ENCODE measurements around the gene PHF21B. TPM values are rescaled to one million over a fixed set of nuclear protein-coding genes. Genes with fewer than 3 reads are reported as not detected.
"Not testable (repeated sequence)": the region's sequence is repeated elsewhere in the genome, so short reads cannot be mapped to it uniquely, and the experiment has no call there.

The PHF21B gene
- polyA plus RNA-seq, 4 donors, result 0.09 to 0.16 TPM; not detected in 2

- WGBS, 3 donors, result 85 to 91% (median 87%) methylated on average over 11 of the region's 11 CpGs
- DNase-seq, result no peak
- no peak for FAIRE-seq
- Histone ChIP-seq H3K4me3 (ENCODE audit: low read depth in 1 of 3, low read length in 3 of 3) (no peak overlapping the region), H3K4me1 (ENCODE audit: control insufficient read depth in 3 of 3, insufficient read depth in 2 of 3, low read depth in 1 of 3, low read length in 2 of 3) (no peaks in the 10 kb centered on the region), H3K27ac (ENCODE audit: low read depth in 1 of 3, low read length in 2 of 3) (no peak overlapping the region), H3K36me3 (ENCODE audit: control insufficient read depth in 3 of 3, insufficient read depth in 2 of 3, low read depth in 1 of 3, low read length in 3 of 3) (peaks cover 0 to 2% (median 0%) of the 10 kb centered on the region in 3 donors), H3K9me3 (ENCODE audit: control insufficient read depth in 2 of 2, insufficient read depth in 1 of 2, low read depth in 1 of 2, low read length in 1 of 2) (no peaks in the 10 kb centered on the region), H3K27me3 (ENCODE audit: control insufficient read depth in 3 of 3, insufficient read depth in 3 of 3, low read length in 3 of 3) (no peaks in the 10 kb centered on the region)
Measured at GRCh38 chr22:44862281-44862680, 147.5 kb downstream of the PHF21B start.

GRCh38 chr22:44861245-44861644 lies 148.6 kb downstream of the PHF21B start:
- FAIRE-seq (no peak), DNase-seq (no peak)
- no peaks in the 10 kb centered on the region for H3K4me1 ChIP-seq (ENCODE audit: control insufficient read depth in 3 of 3, insufficient read depth in 2 of 3, low read depth in 1 of 3, low read length in 2 of 3)
- peaks cover 0 to 2% (median 0%) of the 10 kb centered on the region in 3 donors for H3K36me3 ChIP-seq (ENCODE audit: control insufficient read depth in 3 of 3, insufficient read depth in 2 of 3, low read depth in 1 of 3, low read length in 3 of 3)
- H3K27ac ChIP-seq (ENCODE audit: low read depth in 1 of 3, low read length in 2 of 3), result no peak overlapping the region
- no peaks in the 10 kb centered on the region for H3K27me3 ChIP-seq (ENCODE audit: control insufficient read depth in 3 of 3, insufficient read depth in 3 of 3, low read length in 3 of 3)
- H3K9me3 ChIP-seq (ENCODE audit: control insufficient read depth in 2 of 2, insufficient read depth in 1 of 2, low read depth in 1 of 2, low read length in 1 of 2), result no peaks in the 10 kb centered on the region
- WGBS, 3 donors, result 77 to 85% (median 83%) methylated on average over 7 of the region's 7 CpGs
- no peak overlapping the region for H3K4me3 ChIP-seq (ENCODE audit: low read depth in 1 of 3, low read length in 3 of 3)

GRCh38 chr22:44860311-44860710 lies 149.5 kb downstream of the PHF21B start:
- H3K9me3 ChIP-seq (ENCODE audit: control insufficient read depth in 2 of 2, insufficient read depth in 1 of 2, low read depth in 1 of 2, low read length in 1 of 2), result no peaks in the 10 kb centered on the region
- no peak for FAIRE-seq
- H3K4me1 ChIP-seq (ENCODE audit: control insufficient read depth in 3 of 3, insufficient read depth in 2 of 3, low read depth in 1 of 3, low read length in 2 of 3), result no peaks in the 10 kb centered on the region
- no peak overlapping the region for H3K4me3 ChIP-seq (ENCODE audit: low read depth in 1 of 3, low read length in 3 of 3)
- no peak for DNase-seq
- 72 to 78% (median 74%) methylated on average over 6 of the region's 6 CpGs for WGBS, 3 donors
- peaks cover 0 to 5% (median 0%) of the 10 kb centered on the region in 3 donors for H3K36me3 ChIP-seq (ENCODE audit: control insufficient read depth in 3 of 3, insufficient read depth in 2 of 3, low read depth in 1 of 3, low read length in 3 of 3)
- no peaks in the 10 kb centered on the region for H3K27me3 ChIP-seq (ENCODE audit: control insufficient read depth in 3 of 3, insufficient read depth in 3 of 3, low read length in 3 of 3)
- H3K27ac ChIP-seq (ENCODE audit: low read depth in 1 of 3, low read length in 2 of 3), result no peak overlapping the region

GRCh38 chr22:44859641-44860040 lies 150.2 kb downstream of the PHF21B start:
- 88 to 96% (median 94%) methylated on average over 12 to 13 of the region's 13 CpGs for WGBS, 3 donors
- Histone ChIP-seq H3K4me3 (ENCODE audit: low read depth in 1 of 3, low read length in 3 of 3) (no peak overlapping the region), H3K27ac (ENCODE audit: low read depth in 1 of 3, low read length in 2 of 3) (no peak overlapping the region), H3K9me3 (ENCODE audit: control insufficient read depth in 2 of 2, insufficient read depth in 1 of 2, low read depth in 1 of 2, low read length in 1 of 2) (no peaks in the 10 kb centered on the region), H3K27me3 (ENCODE audit: control insufficient read depth in 3 of 3, insufficient read depth in 3 of 3, low read length in 3 of 3) (no peaks in the 10 kb centered on the region), H3K36me3 (ENCODE audit: control insufficient read depth in 3 of 3, insufficient read depth in 2 of 3, low read depth in 1 of 3, low read length in 3 of 3) (peaks cover 0 to 5% (median 0%) of the 10 kb centered on the region in 3 donors), H3K4me1 (ENCODE audit: control insufficient read depth in 3 of 3, insufficient read depth in 2 of 3, low read depth in 1 of 3, low read length in 2 of 3) (no peaks in the 10 kb centered on the region)
- DNase-seq, result no peak
- no peak for FAIRE-seq

GRCh38 chr22:44858819-44859218 lies 151.0 kb downstream of the PHF21B start:
- H3K36me3 ChIP-seq (ENCODE audit: control insufficient read depth in 3 of 3, insufficient read depth in 2 of 3, low read depth in 1 of 3, low read length in 3 of 3); H3K9me3 ChIP-seq (ENCODE audit: control insufficient read depth in 2 of 2, insufficient read depth in 1 of 2, low read depth in 1 of 2, low read length in 1 of 2); H3K4me1 ChIP-seq (ENCODE audit: control insufficient read depth in 3 of 3, insufficient read depth in 2 of 3, low read depth in 1 of 3, low read length in 2 of 3); FAIRE-seq; DNase-seq; H3K27ac ChIP-seq (ENCODE audit: low read depth in 1 of 3, low read length in 2 of 3); H3K4me3 ChIP-seq (ENCODE audit: low read depth in 1 of 3, low read length in 3 of 3); H3K27me3 ChIP-seq (ENCODE audit: control insufficient read depth in 3 of 3, insufficient read depth in 3 of 3, low read length in 3 of 3): not testable (repeated sequence)
- WGBS, 3 donors, result 30 to 67% (median 56%) methylated on average over 6 to 7 of the region's 7 CpGs

GRCh38 chr22:44855855-44856254 lies 153.9 kb downstream of the PHF21B start:
- Histone ChIP-seq H3K36me3 (ENCODE audit: control insufficient read depth in 3 of 3, insufficient read depth in 2 of 3, low read depth in 1 of 3, low read length in 3 of 3) (peaks cover 0 to 5% (median 0%) of the 10 kb centered on the region in 3 donors), H3K9me3 (ENCODE audit: control insufficient read depth in 2 of 2, insufficient read depth in 1 of 2, low read depth in 1 of 2, low read length in 1 of 2) (no peaks in the 10 kb centered on the region), H3K4me3 (ENCODE audit: low read depth in 1 of 3, low read length in 3 of 3) (no peak overlapping the region), H3K27me3 (ENCODE audit: control insufficient read depth in 3 of 3, insufficient read depth in 3 of 3, low read length in 3 of 3) (no peaks in the 10 kb centered on the region), H3K27ac (ENCODE audit: low read depth in 1 of 3, low read length in 2 of 3) (no peak overlapping the region), H3K4me1 (ENCODE audit: control insufficient read depth in 3 of 3, insufficient read depth in 2 of 3, low read depth in 1 of 3, low read length in 2 of 3) (no peaks in the 10 kb centered on the region)
- WGBS, 3 donors, result 81 to 95% (median 91%) methylated on average over 5 of the region's 5 CpGs
- FAIRE-seq, result no peak
- DNase-seq, result no peak

- not testable (repeated sequence) for H3K4me1 ChIP-seq (ENCODE audit: control insufficient read depth in 3 of 3, insufficient read depth in 2 of 3, low read depth in 1 of 3, low read length in 2 of 3); H3K4me3 ChIP-seq (ENCODE audit: low read depth in 1 of 3, low read length in 3 of 3); H3K36me3 ChIP-seq (ENCODE audit: control insufficient read depth in 3 of 3, insufficient read depth in 2 of 3, low read depth in 1 of 3, low read length in 3 of 3); DNase-seq; H3K27ac ChIP-seq (ENCODE audit: low read depth in 1 of 3, low read length in 2 of 3); H3K27me3 ChIP-seq (ENCODE audit: control insufficient read depth in 3 of 3, insufficient read depth in 3 of 3, low read length in 3 of 3); H3K9me3 ChIP-seq (ENCODE audit: control insufficient read depth in 2 of 2, insufficient read depth in 1 of 2, low read depth in 1 of 2, low read length in 1 of 2); FAIRE-seq
- WGBS, 3 donors, result 89 to 94% (median 91%) methylated on average over 8 of the region's 8 CpGs
Measured at GRCh38 chr22:44854641-44855040, 155.2 kb downstream of the PHF21B start.

GRCh38 chr22:44850946-44851345 lies 158.9 kb downstream of the PHF21B start:
- FAIRE-seq (no peak), DNase-seq (no peak)
- WGBS, 3 donors, result 80 to 82% (median 81%) methylated on average over 6 of the region's 6 CpGs
- H3K4me3 ChIP-seq (ENCODE audit: low read depth in 1 of 3, low read length in 3 of 3), result no peak overlapping the region
- no peaks in the 10 kb centered on the region for H3K9me3 ChIP-seq (ENCODE audit: control insufficient read depth in 2 of 2, insufficient read depth in 1 of 2, low read depth in 1 of 2, low read length in 1 of 2)
- peaks cover 0 to 9% (median 0%) of the 10 kb centered on the region in 3 donors for H3K36me3 ChIP-seq (ENCODE audit: control insufficient read depth in 3 of 3, insufficient read depth in 2 of 3, low read depth in 1 of 3, low read length in 3 of 3)
- no peaks in the 10 kb centered on the region for H3K27me3 ChIP-seq (ENCODE audit: control insufficient read depth in 3 of 3, insufficient read depth in 3 of 3, low read length in 3 of 3)
- H3K27ac ChIP-seq (ENCODE audit: low read depth in 1 of 3, low read length in 2 of 3), result no peak overlapping the region
- no peaks in the 10 kb centered on the region for H3K4me1 ChIP-seq (ENCODE audit: control insufficient read depth in 3 of 3, insufficient read depth in 2 of 3, low read depth in 1 of 3, low read length in 2 of 3)

- H3K36me3 ChIP-seq (ENCODE audit: control insufficient read depth in 3 of 3, insufficient read depth in 2 of 3, low read depth in 1 of 3, low read length in 3 of 3), result peaks cover 0 to 7% (median 0%) of the 10 kb centered on the region in 3 donors
- FAIRE-seq (no peak), DNase-seq (no peak)
- 92 to 94% (median 92%) methylated on average over 21 of the region's 21 CpGs for WGBS, 3 donors
- H3K27me3 ChIP-seq (ENCODE audit: control insufficient read depth in 3 of 3, insufficient read depth in 3 of 3, low read length in 3 of 3), result no peaks in the 10 kb centered on the region
- H3K4me1 ChIP-seq (ENCODE audit: control insufficient read depth in 3 of 3, insufficient read depth in 2 of 3, low read depth in 1 of 3, low read length in 2 of 3), result no peaks in the 10 kb centered on the region
- peaks cover 0 to 8% of the 10 kb centered on the region in 2 donors for H3K9me3 ChIP-seq (ENCODE audit: control insufficient read depth in 2 of 2, insufficient read depth in 1 of 2, low read depth in 1 of 2, low read length in 1 of 2)
- no peak overlapping the region for H3K27ac ChIP-seq (ENCODE audit: low read depth in 1 of 3, low read length in 2 of 3)
- no peak overlapping the region for H3K4me3 ChIP-seq (ENCODE audit: low read depth in 1 of 3, low read length in 3 of 3)
Measured at GRCh38 chr22:44848791-44849420, 160.9 kb downstream of the PHF21B start.

Measured in small intestine (tissue), 7 donors.